GM12801 (cell line): Measurements from ENCODE around the gene COL9A3.

Experiments used
- CTCF ChIP-seq: IDR thresholded peaks from one replicate; pipeline ENCODE4 v1.5.1; 2011; ENCODE audit warnings: control low read depth; ENCODE audit not compliant: insufficient read length; ENCODE audit errors: extremely low read depth

The COL9A3 gene

DNA sequence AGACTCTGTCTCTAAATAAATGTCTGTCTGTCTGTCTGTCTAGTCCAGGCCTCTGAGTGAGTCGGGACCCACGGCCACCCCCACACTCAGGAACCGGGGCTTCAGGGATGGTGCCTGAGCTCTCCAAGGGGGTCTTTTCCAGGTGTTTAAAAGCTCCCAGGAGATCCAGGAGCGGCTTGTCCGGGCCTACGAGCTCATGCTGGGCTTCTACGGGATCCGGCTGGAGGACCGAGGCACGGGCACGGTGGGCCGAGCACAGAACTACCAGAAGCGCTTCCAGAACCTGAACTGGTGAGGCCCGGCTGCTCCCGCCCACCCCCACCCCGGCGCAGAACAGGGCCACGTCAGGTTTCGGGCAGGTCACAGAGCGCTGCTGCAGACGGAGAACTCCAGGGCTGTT lies 5.5 kb upstream of the COL9A3 start:
- TF ChIP-seq CTCF: no peak

- no peak for TF ChIP-seq CTCF
These were observed 5.1 kb upstream of the COL9A3 start for GRCh38 chr20:62811720-62812119.

- TF ChIP-seq CTCF: no peak
These were observed 4.5 kb upstream of the COL9A3 start for GRCh38 chr20:62812181-62812906.

- no peak for TF ChIP-seq CTCF
These were observed 4.0 kb upstream of the COL9A3 start for GRCh38 chr20:62812907-62813200.

- no peak for TF ChIP-seq CTCF
These were observed 3.3 kb upstream of the COL9A3 start for GRCh38 chr20:62813588-62813987.

- no peak for TF ChIP-seq CTCF
These were observed 2.7 kb upstream of the COL9A3 start for GRCh38 chr20:62814060-62814708.

GRCh38 chr20:62814709-62815065 lies 2.2 kb upstream of the COL9A3 start:
- TF ChIP-seq CTCF: no peak
